Stimulated activated naive CD8-positive, alpha-beta T cell treated with anti-CD3 and anti-CD28 coated beads, Interleukin-15, Interleukin-2, amounts not matched to agents 100 U/mL and 50 U/mL, for 24 hours (primary cell): ENCODE data around the gene B3GNT9.

Experiments used
- ATAC-seq: fragments of 150-1000 bp; cut with Tn5 transposase; one replicate; pipeline ENCODE4 v1.10.0; 2021
- DNase-seq: peaks from one replicate; pipeline ENCODE4 v3.0.0; 2021

B3GNT9 gene

DNA sequence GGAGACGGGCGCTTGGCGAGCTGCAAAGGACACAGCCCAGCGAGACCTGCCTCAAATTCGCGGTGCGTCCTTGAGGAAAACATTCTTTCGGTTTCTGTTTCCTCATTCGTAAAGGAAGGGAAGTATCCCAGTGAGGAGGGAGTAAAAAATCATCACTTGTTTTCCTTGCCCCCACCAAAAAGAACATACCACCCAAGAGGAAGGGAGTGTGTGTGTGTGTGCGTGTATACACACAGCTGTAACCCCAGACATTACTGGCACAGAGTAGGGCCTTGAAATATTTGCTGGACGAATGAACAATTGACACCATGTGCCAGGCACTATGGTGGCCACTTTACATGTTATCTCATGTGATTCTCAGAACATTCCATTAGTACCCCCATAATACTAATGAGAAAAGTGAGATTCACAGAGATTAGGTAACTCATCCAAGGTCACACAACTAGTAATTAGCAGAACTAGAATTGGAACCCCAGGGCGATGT, 34.9 kb upstream of the B3GNT9 start:
- DNase-seq (no peak), ATAC-seq (no peak)

DNA sequence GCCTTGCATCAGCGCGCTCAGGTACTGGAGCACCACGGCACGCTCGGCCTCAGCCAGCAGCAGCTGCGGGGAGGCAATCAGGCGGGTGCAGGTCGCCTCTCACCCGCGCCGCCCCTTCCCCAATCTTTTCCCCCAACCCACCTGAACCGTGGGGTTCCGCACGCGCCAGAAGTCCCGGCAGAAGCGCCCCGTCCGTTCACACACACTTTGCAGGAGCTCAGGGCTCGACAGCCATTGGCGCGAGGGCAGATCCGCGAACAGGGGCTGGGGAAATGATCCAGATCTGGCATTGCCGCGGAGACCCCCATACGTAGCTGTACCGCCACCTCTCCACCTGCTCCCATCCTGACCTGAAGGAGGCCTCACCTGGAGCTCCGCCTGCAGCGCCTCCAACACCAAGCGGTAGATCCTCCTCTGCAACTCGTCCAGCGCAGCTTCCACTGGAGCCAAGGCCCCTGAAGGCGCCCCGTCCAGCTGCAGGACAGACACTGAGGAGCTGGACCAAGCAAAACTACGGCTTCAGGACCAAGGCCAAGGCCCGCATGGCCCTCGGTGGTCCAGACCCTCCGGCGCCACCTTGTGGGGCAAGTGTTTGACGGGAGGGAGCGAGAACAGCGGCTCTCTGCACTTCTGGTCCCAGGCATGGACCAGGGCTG, 34.3 kb upstream of the B3GNT9 start:
- DNase-seq: peak; percentile 93
- ATAC-seq: peak; percentile 42

DNA sequence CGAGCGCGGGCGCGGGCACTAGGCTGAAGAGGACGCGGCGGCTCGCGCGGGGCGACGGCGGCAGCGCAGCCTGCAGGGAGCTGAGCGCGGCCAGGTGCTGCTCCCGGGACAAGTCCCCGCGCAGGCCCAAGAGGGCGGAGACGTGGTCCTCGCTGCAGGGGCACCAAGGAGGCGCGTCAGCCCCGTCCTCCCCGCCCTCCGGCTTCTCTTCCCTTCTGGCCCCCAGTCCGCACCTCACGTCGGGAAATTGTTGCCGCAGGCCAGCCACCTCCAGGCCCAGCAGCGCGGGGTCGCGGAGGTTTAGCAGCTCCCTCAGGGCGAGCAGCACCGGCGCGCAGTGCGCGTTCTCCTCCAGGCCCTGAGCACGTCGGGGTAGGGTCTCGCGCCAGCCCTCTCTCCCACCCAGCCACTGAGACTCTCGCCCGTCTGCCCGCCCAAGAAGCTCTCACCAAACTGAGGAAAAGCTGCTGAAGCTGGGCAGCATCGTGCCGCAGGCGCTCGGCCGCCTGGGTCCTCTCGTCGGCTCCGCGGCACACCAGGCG, 33.7 kb upstream of the B3GNT9 start:
- ATAC-seq: no peak

DNA sequence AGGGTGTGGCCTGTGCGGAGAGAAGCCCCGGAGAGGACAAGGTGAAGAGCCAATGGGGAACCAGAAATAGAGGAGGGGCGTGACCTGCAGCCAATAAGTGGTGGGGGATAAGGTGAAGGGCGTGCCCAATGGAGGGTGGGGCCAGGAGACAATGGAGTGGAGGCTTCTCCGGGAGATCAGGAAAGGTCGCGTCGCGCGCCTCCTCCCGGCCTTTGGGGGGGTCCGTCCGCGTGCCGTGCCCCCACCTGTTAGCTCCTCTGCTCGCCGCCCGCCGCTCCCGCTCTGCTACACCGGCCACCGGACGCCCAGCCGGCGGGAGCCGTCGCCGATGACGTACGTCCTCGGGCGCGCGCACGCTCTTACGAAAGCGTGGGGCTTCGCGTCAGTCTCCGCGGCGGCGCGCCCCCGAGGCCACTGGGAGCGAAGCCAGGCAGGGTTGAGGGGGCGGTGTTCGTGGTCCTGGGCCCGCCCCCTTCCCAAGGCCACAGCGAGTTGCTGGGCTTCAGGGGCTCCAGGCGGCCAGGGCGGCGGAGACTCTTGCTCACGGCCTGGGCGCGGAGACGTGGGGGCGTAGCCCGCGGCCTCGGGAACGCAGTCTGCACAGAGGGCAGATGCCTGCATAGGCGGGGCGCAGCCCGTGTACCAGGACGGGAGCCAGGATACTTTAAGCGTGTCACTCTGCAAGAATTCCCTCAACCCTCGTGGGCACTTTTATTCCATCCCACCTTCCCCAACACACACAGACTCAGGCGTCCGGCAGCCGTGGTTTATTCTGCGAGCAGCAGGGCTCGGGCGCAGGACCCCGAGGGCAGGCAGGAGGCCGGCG, 33.0 kb upstream of the B3GNT9 start, which contains the start of gene MATCAP1:
Gene MATCAP1 (minus strand): TSS at position 337 of the 826 bp plus-strand sequence. CDS start 3,353 bp downstream, outside the sequence.
- DNase-seq (peak; percentile 93), ATAC-seq (peak; percentile 96)

More for the DNA sequence above, 33.7 kb upstream of the B3GNT9 start:
- DNase-seq: peak; percentile 39

DNA sequence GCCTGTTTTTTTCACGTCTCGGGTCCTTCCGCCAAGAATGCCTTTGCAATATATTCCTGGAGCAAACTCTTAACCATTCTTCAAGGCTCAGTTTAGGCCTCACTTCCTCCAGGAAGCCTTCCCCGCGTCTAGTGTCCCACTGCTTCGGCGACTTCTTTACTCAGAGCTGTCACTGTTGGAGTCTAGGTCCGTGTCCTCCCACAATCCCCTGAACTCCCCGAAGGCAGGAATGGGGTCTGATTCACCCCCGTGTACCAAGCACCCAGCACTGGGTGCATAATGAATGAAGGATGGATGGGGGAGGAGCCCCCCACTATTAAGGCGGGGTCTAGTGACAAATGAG, 32.5 kb upstream of the B3GNT9 start:
- no peak for DNase-seq
- ATAC-seq: no peak

DNA sequence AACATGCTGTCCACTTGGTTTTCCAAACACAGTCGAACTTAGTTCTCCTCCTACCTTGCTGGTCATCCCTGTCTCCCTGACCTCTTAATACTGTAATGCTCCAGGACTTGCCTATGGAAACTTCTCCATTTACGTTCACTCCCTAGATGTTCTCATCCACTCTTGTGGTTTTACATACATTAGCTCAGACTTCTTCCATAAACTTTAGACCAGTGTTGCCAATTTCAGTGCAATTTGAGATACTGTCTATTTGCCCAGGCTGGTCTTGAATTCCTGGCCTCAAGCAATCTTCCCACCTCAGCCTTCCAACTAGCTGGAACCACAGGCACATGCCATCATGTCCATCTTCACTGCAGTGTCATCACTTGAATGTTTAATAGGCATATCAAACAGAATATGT, 31.5 kb upstream of the B3GNT9 start:
- no peak for ATAC-seq

DNA sequence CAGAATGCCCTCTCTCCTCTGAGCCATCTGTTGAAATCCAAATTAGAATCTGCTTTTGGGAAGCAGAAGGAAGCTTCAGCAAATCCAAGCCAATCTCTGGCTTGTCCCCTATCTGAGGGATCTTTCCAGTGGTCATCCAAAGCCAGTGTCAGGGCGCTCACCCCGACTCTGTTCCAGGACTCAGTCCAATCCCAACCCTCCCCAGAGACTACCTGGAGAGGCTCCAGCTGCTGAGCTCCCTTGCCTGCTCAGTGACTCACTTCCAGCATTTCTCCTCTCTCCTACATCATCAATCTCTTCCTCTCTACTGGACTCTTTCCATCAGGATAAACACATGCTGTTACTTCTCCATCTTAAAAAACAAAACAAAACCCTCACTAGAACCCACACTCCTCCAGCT, 30.5 kb upstream of the B3GNT9 start:
- ATAC-seq (no peak), DNase-seq (no peak)

More for the DNA sequence above, 31.5 kb upstream of the B3GNT9 start:
- DNase-seq: no peak

DNA sequence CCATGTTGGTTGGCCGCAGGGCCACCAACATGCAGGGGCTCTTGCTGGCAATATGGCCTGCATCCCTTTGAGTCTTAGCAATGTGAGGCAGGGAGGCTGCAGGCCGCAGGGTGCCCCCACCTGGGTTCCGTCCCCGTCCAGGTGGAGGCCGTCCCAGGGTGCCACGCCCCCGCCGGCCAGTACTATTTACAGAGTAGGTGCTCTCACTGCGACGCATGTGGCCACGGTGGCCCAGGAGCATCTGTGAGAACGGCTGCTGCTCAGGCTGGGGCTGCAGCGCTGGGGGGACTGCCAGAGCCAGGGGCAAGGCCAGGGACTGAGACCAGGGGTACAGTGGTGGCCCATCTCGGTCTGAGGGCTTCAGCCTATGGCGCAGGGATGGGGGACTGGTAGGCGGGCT, 29.4 kb upstream of the B3GNT9 start:
- no peak for ATAC-seq
- DNase-seq: no peak

DNA sequence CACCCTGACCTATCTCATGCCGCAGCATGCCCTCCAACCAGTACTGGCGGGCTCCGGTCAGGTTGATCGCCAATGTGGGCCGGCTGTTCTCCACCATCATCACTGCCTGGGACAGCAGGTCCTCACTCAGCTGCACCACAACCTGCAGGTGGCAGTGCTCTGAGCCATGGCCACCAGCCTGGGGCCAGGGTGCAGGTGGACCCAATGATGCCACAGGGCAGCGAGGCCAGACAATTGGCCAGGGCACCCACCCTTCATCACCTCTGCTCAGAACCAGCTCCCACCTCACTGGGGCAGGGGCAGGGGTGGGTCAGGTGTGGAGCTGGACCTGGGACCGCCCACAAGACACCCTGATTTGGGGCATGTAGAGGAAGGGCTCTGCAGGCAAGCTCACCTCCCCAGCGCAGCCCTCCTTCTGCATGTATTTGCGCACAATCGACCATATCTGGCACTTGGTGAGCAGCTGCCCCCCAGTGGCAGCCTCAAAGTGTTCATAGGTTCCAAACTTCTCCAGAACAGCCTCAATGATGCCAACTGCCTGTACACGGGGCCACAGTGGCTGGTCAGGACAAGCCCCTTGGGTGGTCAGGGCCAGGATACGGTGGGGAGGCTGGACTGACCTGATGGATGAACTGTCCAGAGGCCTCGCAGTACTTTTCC, 28.8 kb upstream of the B3GNT9 start:
- ATAC-seq: no peak

DNA sequence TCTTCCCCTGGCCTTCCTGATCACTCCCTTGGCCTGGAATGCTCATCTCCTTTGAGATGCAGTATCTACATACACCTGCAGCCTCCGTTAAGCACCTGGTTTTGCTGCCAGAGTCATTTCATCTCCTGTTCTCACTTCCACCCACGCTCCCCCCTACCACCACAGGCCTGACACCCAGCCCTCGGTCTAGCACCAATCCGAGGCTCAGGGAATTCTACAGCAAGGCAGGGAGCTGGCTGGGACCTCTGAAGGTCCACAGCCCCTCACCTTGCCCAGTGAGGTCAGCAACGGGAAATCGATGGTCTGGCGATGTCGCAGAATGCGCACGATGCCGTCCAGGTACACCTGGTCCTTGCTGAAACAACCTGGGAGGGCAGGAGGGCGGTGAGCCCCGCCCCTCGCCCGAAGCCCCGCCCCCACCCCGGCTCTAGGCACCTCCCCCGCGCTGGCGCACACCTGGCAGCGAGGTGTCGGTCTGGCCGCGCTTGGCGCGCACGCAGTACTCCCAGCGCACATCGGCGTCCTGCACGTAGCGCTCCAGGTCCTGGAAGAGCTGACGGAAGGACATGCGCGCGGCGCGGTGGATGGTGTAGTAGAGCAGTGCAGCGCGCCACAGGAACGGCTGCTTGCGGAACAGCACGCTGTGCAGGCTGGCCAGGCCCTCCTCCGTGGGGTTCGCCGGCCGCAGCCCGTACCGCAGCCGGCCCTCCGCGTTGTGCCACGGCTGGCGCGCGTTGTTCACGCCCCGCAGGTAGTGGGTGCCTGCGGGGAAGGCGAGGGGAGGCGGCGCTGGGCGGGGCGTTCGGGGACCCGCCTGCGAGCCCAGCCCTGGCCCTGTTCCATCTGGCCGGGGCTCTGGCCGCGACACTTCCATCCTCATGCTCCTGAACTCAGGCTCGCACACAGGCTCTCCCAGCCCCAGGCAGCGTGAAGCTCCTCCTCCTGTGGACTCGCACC, 27.2 kb upstream of the B3GNT9 start:
- ATAC-seq (peak; percentile 50), DNase-seq (peak; percentile 53)

More for the DNA sequence above, 28.8 kb upstream of the B3GNT9 start:
- DNase-seq: no peak

DNA sequence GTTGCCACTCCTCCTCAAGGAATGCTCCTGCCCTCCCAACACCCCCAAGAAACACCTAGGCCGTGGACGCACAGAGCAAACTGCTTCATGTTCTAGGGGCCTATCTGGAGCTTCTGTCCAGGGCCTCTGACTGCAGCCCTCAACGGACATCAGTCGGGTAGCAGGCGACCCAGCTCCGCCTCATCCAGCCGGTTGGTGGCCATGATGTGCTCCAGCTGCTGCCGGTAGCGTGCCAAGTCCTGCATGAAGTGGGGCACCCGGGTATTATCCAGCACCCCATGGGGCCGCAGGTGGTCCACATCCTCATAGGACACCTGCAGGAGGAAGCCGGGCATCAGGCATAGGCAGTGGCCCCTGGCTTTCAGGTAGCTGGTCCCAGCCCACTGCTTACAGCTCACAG, 25.9 kb upstream of the B3GNT9 start:
- no peak for DNase-seq
- ATAC-seq: no peak

DNA sequence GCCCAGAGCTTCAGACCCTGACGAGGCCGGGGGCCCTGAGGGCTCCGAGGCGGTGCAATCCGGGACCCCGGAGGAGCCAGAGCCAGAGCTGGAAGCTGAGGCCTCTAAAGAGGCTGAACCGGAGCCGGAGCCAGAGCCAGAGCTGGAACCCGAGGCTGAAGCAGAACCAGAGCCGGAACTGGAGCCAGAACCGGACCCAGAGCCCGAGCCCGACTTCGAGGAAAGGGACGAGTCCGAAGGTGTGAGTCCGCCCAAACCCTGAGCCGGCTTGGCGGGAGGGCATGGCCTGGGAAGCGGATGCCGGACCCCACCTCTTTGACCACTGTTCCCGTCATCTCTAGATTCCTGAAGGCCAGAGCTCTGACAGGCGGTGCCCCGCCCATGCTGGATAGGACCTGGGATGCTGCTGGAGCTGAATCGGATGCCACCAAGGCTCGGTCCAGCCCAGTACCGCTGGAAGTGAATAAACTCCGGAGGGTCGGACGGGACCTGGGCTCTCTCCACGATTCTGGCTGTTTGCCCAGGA, 24.0 kb upstream of the B3GNT9 start:
- ATAC-seq (peak; percentile 4), DNase-seq (no peak)

DNA sequence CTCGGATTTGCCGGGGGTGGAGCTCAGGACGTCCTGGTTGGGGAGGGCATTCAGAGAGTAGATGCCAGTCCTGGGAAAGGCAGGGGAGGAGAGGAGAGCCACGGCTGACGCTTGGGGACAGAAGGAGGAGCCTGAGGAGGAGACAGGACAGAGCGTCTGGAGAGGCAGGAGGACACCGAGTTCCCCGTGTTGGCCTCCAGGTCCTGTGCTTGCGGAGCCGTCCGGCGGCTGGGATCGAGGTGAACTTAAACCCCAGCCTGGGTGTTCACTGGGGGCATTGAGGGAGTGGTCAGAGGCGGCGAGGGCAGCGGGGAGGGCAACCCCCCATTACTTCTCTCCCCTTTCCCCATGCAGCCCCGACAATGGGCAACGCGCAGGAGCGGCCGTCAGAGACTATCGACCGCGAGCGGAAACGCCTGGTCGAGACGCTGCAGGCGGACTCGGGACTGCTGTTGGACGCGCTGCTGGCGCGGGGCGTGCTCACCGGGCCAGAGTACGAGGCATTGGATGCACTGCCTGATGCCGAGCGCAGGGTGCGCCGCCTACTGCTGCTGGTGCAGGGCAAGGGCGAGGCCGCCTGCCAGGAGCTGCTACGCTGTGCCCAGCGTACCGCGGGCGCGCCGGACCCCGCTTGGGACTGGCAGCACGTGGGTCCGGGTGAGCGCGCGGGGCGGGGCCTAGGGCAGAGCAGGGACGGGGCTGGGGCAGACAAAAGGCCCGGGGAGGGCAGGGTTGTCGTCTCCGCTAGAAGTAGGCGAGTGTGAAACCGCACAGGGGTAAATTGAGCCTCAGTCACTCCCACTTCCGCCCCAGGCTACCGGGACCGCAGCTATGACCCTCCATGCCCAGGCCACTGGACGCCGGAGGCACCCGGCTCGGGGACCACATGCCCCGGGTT, 23.3 kb upstream of the B3GNT9 start:
- ATAC-seq (peak; percentile 63), DNase-seq (peak; percentile 73)

DNA sequence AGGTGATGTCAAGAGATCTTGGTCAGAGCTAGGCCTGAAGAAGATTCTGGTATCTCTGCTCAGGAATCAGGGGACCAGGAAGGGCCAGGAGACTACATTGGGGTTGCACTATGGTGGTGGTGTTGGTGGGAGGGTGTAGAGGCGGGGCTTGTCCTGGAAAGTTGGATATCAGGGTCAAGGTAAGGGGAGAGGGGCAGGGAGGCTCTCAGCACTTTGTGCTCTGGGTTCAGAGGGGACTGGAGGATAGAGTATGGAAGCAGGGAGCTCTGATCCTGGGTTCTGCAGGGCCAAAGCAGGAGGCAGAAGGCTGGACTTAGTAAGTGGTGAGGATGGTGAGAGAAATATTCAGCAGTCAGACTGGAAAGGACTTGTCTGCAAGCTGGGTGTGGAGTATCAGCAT, 22.5 kb upstream of the B3GNT9 start:
- ATAC-seq (no peak), DNase-seq (no peak)

DNA sequence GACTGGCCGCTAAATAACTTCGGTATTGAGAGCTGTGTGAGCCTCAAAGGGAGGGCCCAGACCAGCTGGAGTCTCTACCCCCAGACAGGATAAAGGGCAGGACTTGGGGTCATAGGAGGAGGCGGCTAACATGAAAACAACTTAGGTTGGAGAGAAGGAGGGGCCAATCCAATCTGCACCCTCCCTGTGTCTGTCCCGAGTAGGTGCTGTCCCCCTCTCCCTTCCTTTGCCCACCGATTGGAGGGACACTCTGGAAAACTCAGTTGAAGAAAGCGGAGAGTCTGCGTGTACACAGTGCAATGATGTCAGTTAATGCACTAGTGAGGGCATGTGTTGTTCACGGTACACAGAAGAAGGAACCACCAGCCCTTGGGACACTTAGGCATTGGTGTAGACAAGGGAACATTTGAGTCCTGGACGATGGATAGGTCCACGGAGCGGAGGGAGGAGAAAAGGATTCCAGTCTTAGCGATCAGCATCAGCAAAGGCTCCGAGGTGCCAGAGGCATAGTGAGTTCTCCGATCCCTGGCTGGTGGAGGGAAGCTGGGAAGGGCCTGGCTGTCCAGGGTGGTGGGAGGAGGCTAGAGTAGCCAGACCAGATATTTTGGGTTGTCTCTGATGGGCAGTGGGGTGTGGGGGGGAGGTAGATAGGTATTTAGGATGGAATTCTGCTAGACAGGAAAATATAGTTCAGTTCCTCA, 20.3 kb upstream of the B3GNT9 start:
- DNase-seq: no peak

DNA sequence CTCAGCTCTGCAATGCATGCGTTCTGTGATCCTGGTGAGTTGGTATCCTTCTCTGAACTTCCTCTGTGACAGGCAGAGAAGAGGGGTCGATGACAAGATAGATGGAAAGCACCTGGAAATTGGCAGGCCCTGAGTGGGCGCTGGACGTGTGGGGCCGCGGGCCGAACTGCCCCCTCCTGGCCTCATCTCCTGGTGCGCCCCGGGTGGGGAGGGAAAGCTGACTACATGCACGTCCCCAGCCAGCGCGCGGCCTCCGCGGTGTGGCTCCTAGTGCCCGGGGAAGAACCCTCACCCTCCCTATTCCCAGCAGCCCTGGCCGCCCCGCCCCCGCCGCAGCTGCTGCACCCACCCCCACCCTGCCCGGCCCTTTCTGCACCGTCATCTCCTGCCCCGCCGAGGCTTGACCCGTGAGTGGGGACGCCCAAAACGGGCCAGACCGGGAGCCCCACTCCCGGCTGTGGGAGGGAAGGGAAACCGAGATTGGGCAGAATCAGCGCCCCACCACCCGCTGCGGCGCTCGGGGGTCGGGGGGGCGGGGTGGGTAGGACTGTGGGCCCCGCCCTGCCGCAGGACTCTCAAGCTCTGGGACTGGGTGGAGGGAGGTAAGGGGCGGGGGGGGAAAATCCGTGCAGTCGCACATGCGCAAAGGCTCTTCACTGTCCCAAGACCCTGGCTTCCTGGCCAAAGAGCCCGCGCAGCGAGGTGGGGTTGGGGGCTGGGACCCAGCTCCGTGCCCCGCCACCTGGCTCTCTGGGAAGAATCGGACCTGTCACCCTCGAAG, 19.6 kb upstream of the B3GNT9 start, which contains the start of gene NOL3:
Gene NOL3 (plus strand): TSS at position 371 of the 781 bp plus-strand sequence.
- ATAC-seq: peak; percentile 38
- DNase-seq: peak; percentile 81

More for the DNA sequence above, 20.3 kb upstream of the B3GNT9 start:
- no peak for ATAC-seq

DNA sequence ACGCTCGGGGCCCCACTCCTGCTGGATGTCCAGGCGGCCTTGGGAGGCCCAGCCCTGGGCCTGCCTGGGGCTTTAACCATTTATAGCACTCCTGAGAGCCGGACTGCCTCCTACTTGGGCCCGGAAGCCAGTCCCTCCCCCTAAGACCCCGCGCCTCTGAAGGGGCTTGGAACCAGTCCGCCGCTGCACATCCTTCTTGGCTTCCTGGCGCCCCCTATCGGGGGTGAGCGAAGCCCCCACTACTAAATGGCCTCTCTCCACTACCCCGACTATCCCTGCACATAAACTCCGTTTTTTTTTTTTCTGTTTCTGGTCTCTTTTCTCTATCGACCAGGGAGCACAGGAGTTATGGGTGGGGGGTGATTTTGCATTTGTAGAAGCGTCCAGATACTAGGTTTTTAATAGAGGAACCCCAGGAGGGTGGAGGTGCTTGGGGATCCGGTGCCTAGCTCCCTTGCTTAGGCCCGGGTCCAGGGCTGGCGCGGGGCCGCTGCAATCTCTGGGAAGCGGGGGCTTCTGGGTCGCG, 18.9 kb upstream of the B3GNT9 start:
- ATAC-seq (no peak), DNase-seq (peak; percentile 74)

DNA sequence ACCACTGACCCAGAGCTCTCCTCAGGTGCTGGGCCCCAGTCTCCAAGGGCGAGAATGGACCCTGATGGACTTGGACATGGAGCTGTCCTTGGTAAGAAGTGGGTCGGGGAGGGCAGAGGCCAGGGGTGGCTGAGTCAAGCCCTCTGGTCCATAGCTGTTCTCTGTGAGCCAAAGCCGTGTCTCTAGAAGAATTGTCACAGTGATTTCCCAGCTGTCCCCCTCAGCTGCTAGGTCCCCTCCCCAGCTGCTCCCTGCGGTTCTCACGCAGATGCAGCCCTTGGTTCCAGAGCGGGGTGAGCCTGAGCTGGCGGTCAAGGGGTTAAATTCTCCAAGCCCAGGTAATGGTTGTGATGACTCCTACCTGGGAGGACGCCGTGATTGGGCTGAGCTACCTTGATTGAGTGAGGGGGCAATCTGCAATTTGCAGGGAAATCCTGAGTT, 18.2 kb upstream of the B3GNT9 start:
- no peak for DNase-seq

More for the DNA sequence above, 18.2 kb upstream of the B3GNT9 start:
- no peak for ATAC-seq
